Endothelial cell of umbilical vein (primary cell): Measurements from ENCODE around the gene TULP1. TPM values are rescaled to one million over a fixed set of nuclear protein-coding genes. Genes with fewer than 3 reads are reported as not detected.

Source experiments
- BruUV-seq: library from RNA; stranded (reverse); fragments of 400-500 nt; replicated peaks from 2 replicates; lab custom pipeline; 2021; lab: Mats Ljungman, UMichigan
- CTCF ChIA-PET: fragments of 300-600, 350-600 bp; sonication (Branson Sonifier 250); formaldehyde crosslinking; loops from one replicate; lab custom pipeline; 2021; ENCODE audit warnings: antibody characterized with exemption, inconsistent platforms; lab: Charles Lee
- POLR2A ChIA-PET: fragments of 300-600, 350-600 bp; sonication (Branson Sonifier 250); formaldehyde crosslinking; loops from one replicate; lab custom pipeline; 2021; ENCODE audit warnings: antibody characterized with exemption, inconsistent platforms; lab: Charles Lee
- DNase-seq: peaks from one replicate; pipeline ENCODE4 v3.0.0-alpha.2; 2011; ENCODE audit warnings: low read depth, low spot score
- FAIRE-seq: peaks from 2 replicates; lab custom pipeline; 2011; peaks lifted over from hg19 to GRCh38; lab: Jason Lieb, UNC
- H2AFZ ChIP-seq: 2 replicates; pipeline ENCODE4 v1.6.0; 2012; ENCODE audit warnings: low read depth, low read length, control low read depth, inconsistent platforms
- H3K27ac ChIP-seq: 2 replicates; pipeline ENCODE4 v1.5.1; 2011; ENCODE audit warnings: low read depth, mild to moderate bottlenecking, control low read depth, low read length, moderate library complexity; ENCODE audit not compliant: insufficient read depth
- H3K27me3 ChIP-seq, 2 experiments: 2 replicates each; pipeline versions ENCODE4 v1.6.0 to v1.6.1; 2011; ENCODE audit warnings: low read length in 2 of 2, mixed read lengths in 1 of 2; ENCODE audit not compliant: control insufficient read depth in 2 of 2, insufficient read depth in 2 of 2
- H3K36me3 ChIP-seq, 2 experiments: 2 replicates in 1 of 2; 3 replicates in 1 of 2; pipeline ENCODE4 v1.5.1; 2011; ENCODE audit warnings: low read length in 2 of 2, mild to moderate bottlenecking in 1 of 2, moderate library complexity in 1 of 2; ENCODE audit not compliant: control insufficient read depth in 2 of 2, insufficient read depth in 2 of 2; ENCODE audit errors: extremely low read depth in 1 of 2
- H3K4me1 ChIP-seq: 3 replicates; pipeline ENCODE4 v1.5.1; 2011; ENCODE audit warnings: mild to moderate bottlenecking, low read length; ENCODE audit not compliant: control insufficient read depth, insufficient read depth; ENCODE audit errors: extremely low read depth
- H3K4me2 ChIP-seq: 2 replicates; pipeline ENCODE4 v1.6.1; 2011; ENCODE audit warnings: low read length, control low read depth, mixed read lengths; ENCODE audit not compliant: insufficient read depth
- H3K4me3 ChIP-seq, 3 experiments: fragments of 200-600 bp in 1 of 3; sonication (generic), shearing (Covaris generic) in 1 of 3; replicated peaks in 1 of 3; 2 replicates each; pipeline ENCODE4 v1.5.1; 2011 to 2016; ENCODE audit warnings: control low read depth in 3 of 3, low read length in 3 of 3, mild to moderate bottlenecking in 2 of 3, inconsistent platforms in 1 of 3, low read depth in 1 of 3, moderate library complexity in 1 of 3; ENCODE audit not compliant: insufficient read depth in 1 of 3
- H3K79me2 ChIP-seq: 2 replicates; pipeline ENCODE4 v1.6.0; 2012; ENCODE audit warnings: low read length, inconsistent platforms; ENCODE audit not compliant: control insufficient read depth, insufficient read depth
- H3K9ac ChIP-seq: replicated peaks from 2 replicates; pipeline ENCODE3; 2011; ENCODE audit warnings: low read length, control low read depth; ENCODE audit not compliant: insufficient read depth; ENCODE audit errors: extremely low read depth
- H3K9me1 ChIP-seq: replicated peaks from 3 replicates; pipeline ENCODE4 v1.6.0; 2011; ENCODE audit warnings: mild to moderate bottlenecking, low read length; ENCODE audit not compliant: control insufficient read depth, insufficient read depth; ENCODE audit errors: extremely low read depth
- H3K9me3 ChIP-seq: replicated peaks from 2 replicates; pipeline ENCODE4 v1.5.1; 2012; ENCODE audit warnings: low read length, inconsistent platforms; ENCODE audit not compliant: control insufficient read depth, insufficient read depth
- H4K20me1 ChIP-seq: replicated peaks from 2 replicates; pipeline ENCODE3; 2011; ENCODE audit warnings: mild to moderate bottlenecking, low read length; ENCODE audit not compliant: control insufficient read depth, insufficient read depth; ENCODE audit errors: extremely low read depth
- CTCF ChIP-seq, 2 donors: IDR thresholded peaks; 1 replicate in 1 of 2; 2 replicates in 1 of 2; pipeline ENCODE4 v1.5.1; 2011; ENCODE audit warnings: low read length in 2 of 2, mild to moderate bottlenecking in 2 of 2, moderate library complexity in 2 of 2, control low read depth in 1 of 2, inconsistent platforms in 1 of 2, low read depth in 1 of 2; ENCODE audit not compliant: insufficient read depth in 1 of 2; ENCODE audit errors: extremely low read depth in 1 of 2
- EZH2 ChIP-seq: IDR thresholded peaks from 2 replicates; pipeline ENCODE4 v1.6.1; 2012; ENCODE audit warnings: borderline replicate concordance, low read depth, mild to moderate bottlenecking, moderate library complexity, low read length, inconsistent platforms; ENCODE audit not compliant: severe bottlenecking
- FOS ChIP-seq: IDR thresholded peaks from 2 replicates; pipeline ENCODE4 v1.6.1; 2011; ENCODE audit warnings: mild to moderate bottlenecking, low read length, moderate library complexity, borderline replicate concordance; ENCODE audit not compliant: insufficient read depth
- GATA2 ChIP-seq: IDR thresholded peaks from 2 replicates; pipeline ENCODE4 v1.7.0; 2011; ENCODE audit warnings: low read depth, mild to moderate bottlenecking, moderate library complexity, mixed read lengths, low read length; ENCODE audit not compliant: insufficient read length, insufficient read depth
- JUN ChIP-seq: IDR thresholded peaks from 2 replicates; pipeline ENCODE4 v1.6.1; 2011; ENCODE audit warnings: borderline replicate concordance, low read depth; ENCODE audit not compliant: insufficient read length, insufficient read depth
- MAX ChIP-seq: IDR thresholded peaks from 2 replicates; pipeline ENCODE4 v1.6.1; 2011; ENCODE audit not compliant: insufficient read depth, insufficient read length
- MYC ChIP-seq: IDR thresholded peaks from one replicate; pipeline ENCODE4 v1.6.1; 2011; ENCODE audit warnings: mild to moderate bottlenecking, low read depth, low read length
- POLR2A ChIP-seq: IDR thresholded peaks from 2 replicates; pipeline ENCODE4 v1.6.1; 2012; ENCODE audit warnings: low read depth, mild to moderate bottlenecking, control low read depth, low read length
- POLR2AphosphoS5 ChIP-seq: IDR thresholded peaks from 2 replicates; pipeline ENCODE4 v1.6.1; 2012; ENCODE audit warnings: low read depth, mild to moderate bottlenecking, control low read depth, low read length, moderate library complexity; ENCODE audit not compliant: insufficient read depth
- dilution Hi-C: fragments of 300-500 bp; cut with MboI; formaldehyde crosslinking; loops from one replicate; pipeline ENCODE4 v1.15.0; 2019; ENCODE audit warnings: low sequenced_read_pairs; ENCODE audit not compliant: extremely low pct_ligation_motif_present
- intact Hi-C: fragments of 100-400 bp; cut with micrococcal nuclease; formaldehyde crosslinking; loops from one replicate; pipeline ENCODE4 v1.10.0; 2022
- polyA plus RNA-seq, 4 experiments: library from polyadenylated mRNA; depleted of rRNA in 3 of 4; stranded (reverse) in 3 of 4; unstranded in 1 of 4; fragments of >200 nt; gene quantifications; 2 replicates each; pipeline versions ENCODE4 v1.2.1 to v1.2.3, GENCODE V29; 2011 to 2012; ENCODE audit warnings: missing spikeins in 1 of 4
- total RNA-seq: library from RNA; stranded (reverse); gene quantifications from 2 replicates; pipeline ENCODE4 v1.2.3, GENCODE V29; 2021

TULP1 gene
- total and polyA plus RNA-seq, 2 donors (not counting 3 experiments of a cell fraction or from before 2014, with no cell fraction given): not detected

GRCh38 chr6:35498422-35499067 lies 14.2 kb downstream of the TULP1 start:
- Histone ChIP-seq H3K36me3 (no peaks in the 10 kb centered on the region), H3K4me2 (no peak overlapping the region), H3K79me2 (no peaks in the 10 kb centered on the region), H3K27ac (no peak overlapping the region), H3K4me3 (no peak overlapping the region), H3K9me3 (no peaks in the 10 kb centered on the region), H3K4me1 (peaks cover 4% of the 10 kb centered on the region), H3K27me3 (peaks cover 4 to 14% of the 10 kb centered on the region in 2 experiments), H3K9ac (no peak overlapping the region), H2AFZ (no peak overlapping the region), H3K9me1 (no peaks in the 10 kb centered on the region), H4K20me1 (no peaks in the 10 kb centered on the region)
- no peak for FAIRE-seq
- TF ChIP-seq MAX (no peak), JUN (no peak), FOS (no peak), GATA2 (no peak), CTCF (IDR thresholded peaks at IDR 0.05; ENCODE audit: extremely low read depth in 1 of 2, insufficient read depth in 1 of 2, low read depth in 1 of 2, low read length in 2 of 2) (no peak), MYC (no peak), POLR2A (no peak), POLR2AphosphoS5 (no peak), EZH2 (no peak)
- intact Hi-C loops: no loop called here
- ChIA-PET POLR2A (no interaction called here), CTCF (interaction anchor here (0.8 to 1.0 kb wide), 2 partner anchors 49 to 91 kb away, joined by 3 read pairs; no protein-coding TSS in a partner anchor)
- no TSS peak for BruUV-seq
- dilution Hi-C loops: no loop called here
- DNase-seq: no peak
